ENCODE results near the gene SLC2A13.
"Not testable (repeated sequence)": the region's sequence is repeated elsewhere in the genome, so short reads cannot be mapped to it uniquely, and the experiment has no call there.

The SLC2A13 gene

GRCh38 chr12:40104461-40105264, 1.2 kb downstream of the SLC2A13 start:
- DNase-seq (ENCODE audit: low read depth): peak; percentile 6

DNA sequence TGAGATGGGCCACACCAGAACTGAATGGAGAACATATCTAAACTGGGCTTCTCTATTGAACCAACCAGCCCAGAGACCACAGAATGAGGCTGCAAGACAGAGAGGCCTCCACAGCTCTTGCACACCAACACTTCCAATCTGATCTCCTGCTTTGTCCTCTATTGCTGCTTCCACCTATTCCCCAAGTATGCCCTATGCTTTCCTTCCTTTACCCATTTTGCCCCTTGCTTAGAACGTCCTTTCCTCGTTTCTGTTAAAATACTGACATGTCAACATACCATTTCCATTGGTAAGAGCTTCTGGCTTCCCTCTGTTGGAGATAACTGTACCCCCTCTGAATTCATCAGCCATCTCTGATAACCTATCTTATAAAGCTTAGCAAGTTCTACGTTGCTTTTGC, 2.8 kb downstream of the SLC2A13 start:
- no peak for DNase-seq (ENCODE audit: low read depth)

DNA sequence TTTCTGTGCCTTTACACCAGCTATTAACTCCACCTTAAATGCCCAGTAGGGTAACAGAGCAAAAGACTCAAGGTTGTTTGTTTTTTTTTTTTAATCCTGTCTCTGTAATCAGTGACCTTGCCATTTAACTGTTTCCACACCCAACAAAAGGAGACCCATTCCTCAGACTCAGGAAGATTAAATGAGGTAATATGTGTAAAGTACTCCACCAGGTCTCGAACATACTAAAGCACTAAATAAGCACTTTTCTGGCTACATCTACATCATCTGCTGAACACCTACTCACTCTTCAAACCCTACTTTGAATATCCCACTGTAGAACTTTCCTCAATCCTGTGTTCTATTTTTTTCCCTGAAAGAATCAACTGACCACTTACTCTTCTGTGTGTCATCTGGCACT, 4.1 kb downstream of the SLC2A13 start:
- DNase-seq (ENCODE audit: low read depth): no peak

- no peak for DNase-seq (ENCODE audit: low read depth)
Observed at GRCh38 chr12:40099423-40099853, 6.4 kb downstream of the SLC2A13 start.

GRCh38 chr12:40098406-40099145, 7.3 kb downstream of the SLC2A13 start:
- no peak for DNase-seq (ENCODE audit: low read depth)

GRCh38 chr12:40093512-40093911, 12.4 kb downstream of the SLC2A13 start:
- no peak for DNase-seq (ENCODE audit: low read depth)

DNA sequence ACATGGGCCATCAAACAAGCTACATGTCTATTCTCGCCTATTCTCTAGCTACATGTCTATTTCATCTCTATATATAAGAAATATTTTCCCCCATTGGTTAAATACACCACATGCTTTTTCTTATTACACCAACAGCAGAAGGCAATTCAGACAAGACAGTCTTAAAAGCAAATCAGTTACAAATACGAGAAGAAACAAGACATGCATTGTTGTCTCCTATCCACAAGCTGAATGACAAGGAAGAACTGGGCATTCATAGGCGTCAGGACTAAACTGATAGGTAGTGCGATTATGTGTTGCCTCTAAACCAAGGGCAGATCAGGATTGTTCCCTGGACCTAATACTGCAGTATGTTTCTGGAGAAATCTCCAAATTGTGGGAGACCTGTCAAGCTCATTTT, 19.4 kb downstream of the SLC2A13 start:
- DNase-seq (ENCODE audit: low read depth): no peak

DNA sequence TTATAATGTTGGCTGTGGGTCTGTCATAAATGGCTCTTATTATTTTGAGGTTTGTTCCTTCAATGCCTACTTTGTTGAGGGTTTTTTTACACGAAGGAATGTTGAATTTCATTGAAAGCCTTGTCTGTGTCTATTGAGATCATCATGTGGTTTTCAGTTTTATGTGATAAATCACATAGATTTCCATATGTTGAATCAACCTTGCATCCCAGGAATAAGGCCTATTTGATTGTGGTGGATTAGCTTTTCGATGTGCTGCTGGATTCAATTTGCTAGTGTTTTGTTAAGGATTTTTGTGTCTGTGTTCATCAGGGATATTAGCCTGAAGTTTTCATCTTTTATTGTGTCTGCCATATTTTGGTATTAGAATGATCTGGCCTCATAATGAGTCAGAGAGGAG, 27.6 kb downstream of the SLC2A13 start:
- no peak for DNase-seq (ENCODE audit: low read depth)

GRCh38 chr12:40075458-40075857, 30.4 kb downstream of the SLC2A13 start:
- DNase-seq (ENCODE audit: low read depth): no peak

- DNase-seq (ENCODE audit: low read depth): no peak
Observed at GRCh38 chr12:40068416-40068815, 37.5 kb downstream of the SLC2A13 start.

DNA sequence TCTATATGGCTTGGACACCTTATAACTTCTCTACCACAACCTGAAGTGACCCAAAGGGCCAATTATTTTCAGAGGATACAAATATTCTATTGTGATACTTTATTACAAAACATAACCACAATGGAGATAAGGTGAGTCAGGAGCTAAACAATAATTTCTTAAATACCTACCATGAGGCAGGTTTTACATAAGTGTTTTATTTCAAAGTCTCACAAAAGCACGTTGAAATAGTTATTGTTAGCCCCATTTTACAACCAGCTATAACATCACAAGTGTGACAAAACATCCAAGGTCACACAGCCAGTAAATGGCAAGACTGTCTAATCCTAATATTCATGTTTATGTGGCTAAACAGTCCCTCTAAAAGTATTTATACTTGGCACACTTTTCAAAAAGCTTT, 40.2 kb downstream of the SLC2A13 start:
- DNase-seq (ENCODE audit: low read depth): no peak

DNA sequence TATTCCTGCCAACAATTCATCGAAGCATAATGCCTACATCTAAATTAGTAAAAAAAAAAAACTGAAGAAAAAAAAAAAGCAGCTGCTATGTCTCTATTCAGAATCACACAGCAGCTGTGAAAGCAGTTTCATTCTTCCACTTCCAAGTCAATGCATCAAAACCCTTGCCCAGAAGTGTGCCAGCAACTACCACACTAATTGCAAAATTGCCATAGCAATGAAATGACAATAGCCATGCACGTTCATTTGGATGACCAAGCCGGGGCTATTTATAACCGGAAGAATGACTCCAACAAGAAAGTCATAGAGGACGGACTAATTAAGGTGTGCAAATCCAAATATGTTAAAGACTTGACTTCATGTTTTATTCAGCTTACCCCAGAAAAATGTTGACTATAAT, 42.5 kb downstream of the SLC2A13 start:
- no peak for DNase-seq (ENCODE audit: low read depth)

GRCh38 chr12:40058721-40059190, 47.1 kb downstream of the SLC2A13 start:
- no peak for DNase-seq (ENCODE audit: low read depth)

- DNase-seq (ENCODE audit: low read depth): no peak
Observed at GRCh38 chr12:40056373-40056772, 49.5 kb downstream of the SLC2A13 start.

DNA sequence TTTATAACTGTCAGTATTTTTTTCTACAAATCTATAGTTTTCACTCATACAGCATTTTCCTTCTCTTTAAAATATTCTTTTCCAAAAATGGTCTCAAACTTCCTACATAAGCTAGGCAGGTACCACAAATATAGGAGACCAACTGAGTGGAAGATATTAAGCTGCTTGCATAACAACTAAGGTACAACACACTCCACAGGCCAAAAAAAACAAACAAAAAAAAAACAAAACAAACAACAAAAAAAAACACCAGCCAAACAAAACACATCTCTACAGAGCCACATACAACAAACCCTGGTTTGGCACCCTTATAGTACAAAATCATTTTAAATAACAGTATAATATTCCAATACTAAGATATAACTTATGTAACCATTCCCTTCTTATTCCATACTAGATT, 50.1 kb downstream of the SLC2A13 start:
- no peak for DNase-seq (ENCODE audit: low read depth)

DNA sequence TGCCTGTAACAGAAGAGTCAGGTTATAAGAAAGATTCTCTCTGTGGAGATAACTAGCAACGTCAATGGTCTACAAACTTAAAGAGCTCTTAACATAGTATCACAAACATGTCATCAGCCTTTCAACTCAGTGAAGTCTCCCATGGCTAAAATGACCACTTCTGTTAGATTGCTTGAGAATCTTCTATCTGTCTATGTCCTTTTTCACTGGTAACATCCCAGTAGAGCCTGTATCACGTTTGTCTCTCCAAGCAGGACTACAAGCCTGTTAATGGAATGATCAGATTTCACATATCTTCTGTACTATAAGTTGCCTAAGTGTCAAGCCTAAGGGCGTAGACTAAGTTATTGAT, 50.7 kb downstream of the SLC2A13 start:
- DNase-seq (ENCODE audit: low read depth): peak; percentile 3

DNA sequence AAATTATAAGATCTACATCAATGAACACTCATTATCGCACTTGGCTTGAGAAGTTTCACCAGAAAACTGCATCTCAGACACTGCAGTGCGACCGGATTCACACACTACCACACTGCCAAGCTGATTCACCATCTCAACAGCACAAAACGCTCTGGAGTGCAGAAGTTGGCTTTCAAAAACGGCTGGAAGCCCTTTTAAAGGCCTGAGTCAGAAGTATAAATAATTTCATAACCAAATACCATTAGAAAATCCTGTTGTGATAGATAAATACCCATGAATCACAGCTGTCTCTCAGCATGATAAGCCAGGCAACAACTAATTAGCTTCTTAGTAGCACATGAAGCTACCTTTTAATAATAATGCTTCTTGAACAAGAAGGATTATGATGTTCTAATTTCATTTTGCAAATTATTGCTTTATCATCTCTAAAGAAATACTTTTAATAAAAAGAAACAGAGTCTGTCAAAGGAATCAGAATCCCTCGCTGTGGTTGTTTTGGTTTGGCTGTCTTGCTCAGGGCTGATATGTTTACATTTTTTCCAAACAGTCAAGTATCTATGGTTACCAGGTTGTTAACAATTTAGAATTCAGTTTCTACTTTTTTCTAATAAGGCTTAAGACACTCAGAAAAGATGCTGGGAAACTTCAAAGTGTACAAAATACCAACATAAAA, 51.2 kb downstream of the SLC2A13 start:
- peak; percentile 19 for DNase-seq (ENCODE audit: low read depth)

DNA sequence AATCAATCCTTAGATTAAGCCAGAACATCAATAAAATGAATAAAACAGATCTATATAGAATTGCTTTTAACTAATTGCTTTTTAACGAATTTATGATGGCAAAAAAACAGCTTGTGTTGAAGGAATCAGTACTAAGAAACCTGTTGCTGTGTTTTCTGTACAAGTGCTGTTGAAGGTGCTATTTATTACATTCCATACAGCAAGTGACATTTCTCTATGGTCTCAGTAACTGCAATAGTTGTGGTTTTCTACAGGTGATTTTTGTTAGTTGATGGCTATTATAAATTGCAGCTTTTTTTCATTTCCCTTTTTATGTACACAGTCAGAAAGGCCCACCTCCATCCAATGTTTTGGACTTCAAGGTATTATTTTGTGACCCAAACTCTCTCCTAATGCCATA, 56.6 kb downstream of the SLC2A13 start:
- no peak for DNase-seq (ENCODE audit: low read depth)

GRCh38 chr12:40047002-40047401, 58.9 kb downstream of the SLC2A13 start:
- DNase-seq (ENCODE audit: low read depth): not testable (repeated sequence)

- no peak for DNase-seq (ENCODE audit: low read depth)
Observed at GRCh38 chr12:40045656-40046055, 60.2 kb downstream of the SLC2A13 start.

DNA sequence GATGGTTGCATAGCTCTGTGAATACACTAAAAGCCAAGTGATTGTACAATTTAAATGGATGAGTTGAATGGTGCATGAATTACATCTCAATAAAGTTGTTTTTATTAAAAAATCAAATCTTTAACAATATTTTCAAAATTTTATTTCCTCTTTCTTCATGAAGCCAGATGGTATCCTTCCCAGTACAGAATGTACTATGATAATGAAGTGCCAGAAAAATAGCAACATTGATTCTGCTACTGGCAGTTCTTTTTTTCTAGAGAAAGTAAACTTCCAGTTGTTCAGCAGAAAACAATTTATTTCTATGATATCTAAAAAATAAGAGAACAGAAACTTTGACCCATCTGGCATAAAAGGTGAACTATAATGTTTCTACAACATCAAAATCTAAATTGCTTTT, 61.5 kb downstream of the SLC2A13 start:
- DNase-seq (ENCODE audit: low read depth): no peak

- no peak for DNase-seq (ENCODE audit: low read depth)
Observed at GRCh38 chr12:40039598-40039997, 66.3 kb downstream of the SLC2A13 start.

- DNase-seq (ENCODE audit: low read depth): no peak
Observed at GRCh38 chr12:40038619-40039018, 67.3 kb downstream of the SLC2A13 start.

Measured in EH (cell line).